Upper lobe of left lung (tissue), 6 donors: ENCODE measurements around the gene GRK3. TPM values are rescaled to one million over a fixed set of nuclear protein-coding genes. Genes with fewer than 3 reads are reported as not detected.

Experiments
- ATAC-seq, 2 donors: fragments of 200-7000 bp; cut with Tn5 transposase; one replicate each; pipeline ENCODE4 v1.9.1; 2022; ENCODE audit warnings: mild to moderate bottlenecking in 2 of 2, moderate library complexity in 2 of 2; ENCODE audit not compliant: low FRiP score in 2 of 2
- DNase-seq, 2 donors: peaks; one replicate each; pipeline ENCODE4 v3.0.0-alpha.2; 2019 to 2020
- H3K27ac ChIP-seq, 4 donors: fragments of 200-600 bp; sonication (generic); one replicate each; pipeline ENCODE4 v1.5.1; 2016 to 2019
- H3K27me3 ChIP-seq, 4 donors: fragments of 200-600 bp; sonication (generic); one replicate each; pipeline ENCODE4 v1.5.1; 2017 to 2019
- H3K36me3 ChIP-seq, 4 donors: fragments of 200-600 bp; sonication (generic); one replicate each; pipeline ENCODE4 v1.5.1; 2016 to 2019
- H3K4me1 ChIP-seq, 4 donors: fragments of 200-600 bp; sonication (generic); one replicate each; pipeline ENCODE4 v1.5.1; 2018 to 2019
- H3K4me3 ChIP-seq, 4 donors: fragments of 200-600 bp; sonication (generic); one replicate each; pipeline ENCODE4 v1.5.1; 2017 to 2019; ENCODE audit warnings: mild to moderate bottlenecking in 2 of 4, moderate library complexity in 1 of 4
- H3K9me3 ChIP-seq, 4 donors: fragments of 200-600 bp; sonication (generic); one replicate each; pipeline ENCODE4 v1.5.1; 2018 to 2019
- EP300 ChIP-seq, 4 donors: sonication (generic); formaldehyde crosslinking; IDR thresholded peaks; one replicate each; pipeline ENCODE4 v1.5.1; 2017; ENCODE audit warnings: antibody characterized with exemption in 4 of 4, control low read depth in 2 of 4
- POLR2A ChIP-seq, 4 donors: fragments of 450-650 bp; IDR thresholded peaks; one replicate each; pipeline ENCODE4 v1.5.1; 2016 to 2017; ENCODE audit warnings: antibody characterized with exemption in 4 of 4, mild to moderate bottlenecking in 2 of 4
- POLR2AphosphoS5 ChIP-seq, 2 donors: sonication (generic); formaldehyde crosslinking; IDR thresholded peaks; one replicate each; pipeline ENCODE4 v1.5.1; 2017; ENCODE audit warnings: antibody characterized with exemption in 2 of 2
- WGBS, 2 donors: methylation state at CpG; one replicate each; pipeline ENCODE4 v1.1.5; 2017 to 2018; 5-methylcytosine and 5-hydroxymethylcytosine counted together
- total RNA-seq, 6 donors: library from RNA; depleted of rRNA in 4 of 6; stranded (reverse); fragments of >200 nt in 4 of 6; gene quantifications; one replicate each; pipeline versions ENCODE4 v1.1.0 to v1.2.1, GENCODE V29; 2016 to 2021
- TF ChIP-seq, protein P1 (sequence below), 6 experiments: fragments of 450-650 bp in 4 of 6; fragments of 200-600 bp in 2 of 6; sonication (generic) in 2 of 6; IDR thresholded peaks; one replicate each; pipeline ENCODE4 v1.5.1; 2016 to 2019; ENCODE audit warnings: antibody characterized with exemption in 6 of 6
- donor health status: DM: no; HTN: no; CAD: no; lungs with moderate emphysema.
- donor health status: DM: no; HTN: yes; CAD: no; lungs with severe emphysema.

GRK3 gene
- total RNA-seq, 6 donors from 2014 or later, result 16.0 to 25.2 (median 21.6) TPM

- WGBS, 2 donors, result 87 to 91% methylated on average over 10 of the region's 10 CpGs
- H3K27ac ChIP-seq, result no peak overlapping the region
- ATAC-seq, result no peak
- peaks cover 0 to 7% (median 3%) of the 10 kb centered on the region in 4 donors for H3K36me3 ChIP-seq
- TF ChIP-seq POLR2A (IDR thresholded peaks at IDR 0.05), result no peak
- H3K27me3 ChIP-seq, result no peaks in the 10 kb centered on the region
- H3K4me1 ChIP-seq, result no peaks in the 10 kb centered on the region
- no peak for DNase-seq
- no peaks in the 10 kb centered on the region for H3K9me3 ChIP-seq
- H3K4me3 ChIP-seq, result no peak overlapping the region
Observed at GRCh38 chr22:25716637-25717036, 152.2 kb downstream of the GRK3 start.

GRCh38 chr22:25718135-25718840, 153.8 kb downstream of the GRK3 start:
- Histone ChIP-seq H3K9me3 (no peaks in the 10 kb centered on the region), H3K27ac (no peak overlapping the region), H3K36me3 (peaks cover 0 to 13% (median 7%) of the 10 kb centered on the region in 4 donors), H3K4me3 (no peak overlapping the region), H3K27me3 (no peaks in the 10 kb centered on the region), H3K4me1 (no peaks in the 10 kb centered on the region)
- ATAC-seq, result no peak
- no peak for DNase-seq
- WGBS, 2 donors, result 85 to 92% methylated on average over 10 of the region's 10 CpGs
- no peak for TF ChIP-seq POLR2AphosphoS5 (IDR thresholded peaks at IDR 0.05)
- no peak for TF ChIP-seq EP300 (IDR thresholded peaks at IDR 0.05)
- no peak for TF ChIP-seq POLR2A (IDR thresholded peaks at IDR 0.05)
- TF ChIP-seq, protein P1, sequence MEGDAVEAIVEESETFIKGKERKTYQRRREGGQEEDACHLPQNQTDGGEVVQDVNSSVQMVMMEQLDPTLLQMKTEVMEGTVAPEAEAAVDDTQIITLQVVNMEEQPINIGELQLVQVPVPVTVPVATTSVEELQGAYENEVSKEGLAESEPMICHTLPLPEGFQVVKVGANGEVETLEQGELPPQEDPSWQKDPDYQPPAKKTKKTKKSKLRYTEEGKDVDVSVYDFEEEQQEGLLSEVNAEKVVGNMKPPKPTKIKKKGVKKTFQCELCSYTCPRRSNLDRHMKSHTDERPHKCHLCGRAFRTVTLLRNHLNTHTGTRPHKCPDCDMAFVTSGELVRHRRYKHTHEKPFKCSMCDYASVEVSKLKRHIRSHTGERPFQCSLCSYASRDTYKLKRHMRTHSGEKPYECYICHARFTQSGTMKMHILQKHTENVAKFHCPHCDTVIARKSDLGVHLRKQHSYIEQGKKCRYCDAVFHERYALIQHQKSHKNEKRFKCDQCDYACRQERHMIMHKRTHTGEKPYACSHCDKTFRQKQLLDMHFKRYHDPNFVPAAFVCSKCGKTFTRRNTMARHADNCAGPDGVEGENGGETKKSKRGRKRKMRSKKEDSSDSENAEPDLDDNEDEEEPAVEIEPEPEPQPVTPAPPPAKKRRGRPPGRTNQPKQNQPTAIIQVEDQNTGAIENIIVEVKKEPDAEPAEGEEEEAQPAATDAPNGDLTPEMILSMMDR (IDR thresholded peaks at IDR 0.05), result no peak

DNA sequence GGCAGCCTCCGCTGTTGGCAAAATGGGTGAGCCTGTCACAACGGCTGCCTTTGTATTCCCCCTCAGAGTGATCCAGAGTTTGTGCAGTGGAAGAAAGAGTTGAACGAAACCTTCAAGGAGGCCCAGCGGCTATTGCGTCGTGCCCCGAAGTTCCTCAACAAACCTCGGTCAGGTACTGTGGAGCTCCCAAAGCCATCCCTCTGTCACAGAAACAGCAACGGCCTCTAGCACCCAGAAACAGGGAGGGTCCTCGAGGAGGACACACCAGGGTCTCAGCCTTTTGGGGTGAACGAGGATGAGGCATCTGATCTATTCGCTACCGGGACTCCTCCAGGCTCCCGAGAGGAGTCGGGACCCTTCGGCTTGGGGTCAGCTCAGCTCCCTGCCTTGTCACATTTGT, 157.7 kb downstream of the GRK3 start:
- no peaks in the 10 kb centered on the region for H3K9me3 ChIP-seq
- H3K4me3 ChIP-seq, result no peak overlapping the region
- no peak for TF ChIP-seq POLR2A (IDR thresholded peaks at IDR 0.05)
- no peak for TF ChIP-seq POLR2AphosphoS5 (IDR thresholded peaks at IDR 0.05)
- no peak for TF ChIP-seq EP300 (IDR thresholded peaks at IDR 0.05)
- TF ChIP-seq, protein P1 (IDR thresholded peaks at IDR 0.05), result no peak
- 90 to 93% methylated on average over 16 of the region's 16 CpGs for WGBS, 2 donors
- DNase-seq (no peak), ATAC-seq (no peak)
- peaks cover 0 to 13% (median 4%) of the 10 kb centered on the region in 4 donors for H3K36me3 ChIP-seq
- no peak overlapping the region for H3K27ac ChIP-seq
- H3K4me1 ChIP-seq, result no peaks in the 10 kb centered on the region
- H3K27me3 ChIP-seq, result no peaks in the 10 kb centered on the region

GRCh38 chr22:25722626-25723025, 158.2 kb downstream of the GRK3 start:
- no peak overlapping the region for H3K27ac ChIP-seq
- H3K4me1 ChIP-seq, result no peaks in the 10 kb centered on the region
- DNase-seq (no peak), ATAC-seq (no peak)
- H3K27me3 ChIP-seq, result no peaks in the 10 kb centered on the region
- TF ChIP-seq EP300 (IDR thresholded peaks at IDR 0.05), result no peak
- TF ChIP-seq, protein P1 (IDR thresholded peaks at IDR 0.05), result no peak
- TF ChIP-seq POLR2A (IDR thresholded peaks at IDR 0.05), result no peak
- no peak for TF ChIP-seq POLR2AphosphoS5 (IDR thresholded peaks at IDR 0.05)
- WGBS, 2 donors, result 94 to 97% methylated on average over 3 of the region's 3 CpGs
- no peak overlapping the region for H3K4me3 ChIP-seq
- no peaks in the 10 kb centered on the region for H3K9me3 ChIP-seq
- peaks cover 0 to 13% (median 4%) of the 10 kb centered on the region in 4 donors for H3K36me3 ChIP-seq

- 42 to 64% methylated on average over 4 of the region's 4 CpGs for WGBS, 2 donors
- H3K4me1 ChIP-seq, result no peaks in the 10 kb centered on the region
- H3K9me3 ChIP-seq, result no peaks in the 10 kb centered on the region
- H3K27ac ChIP-seq, result no peak overlapping the region
- no peak for ATAC-seq
- TF ChIP-seq EP300 (IDR thresholded peaks at IDR 0.05), result no peak
- no peak for TF ChIP-seq POLR2AphosphoS5 (IDR thresholded peaks at IDR 0.05)
- TF ChIP-seq, protein P1 (IDR thresholded peaks at IDR 0.05), result no peak
- TF ChIP-seq POLR2A (IDR thresholded peaks at IDR 0.05), result no peak
- H3K27me3 ChIP-seq, result no peaks in the 10 kb centered on the region
- H3K4me3 ChIP-seq, result no peak overlapping the region
- H3K36me3 ChIP-seq, result peaks cover 0 to 13% (median 4%) of the 10 kb centered on the region in 4 donors
- no peak for DNase-seq
Observed at GRCh38 chr22:25726241-25726640, 161.8 kb downstream of the GRK3 start.
